GM12878 (cell line): Measurements from ENCODE around the gene NRG2. TPM values are rescaled to one million over a fixed set of nuclear protein-coding genes. Genes with fewer than 3 reads are reported as not detected.

Experiments used
- ATF3 ChIP-seq: IDR thresholded peaks from 2 replicates; pipeline ENCODE4 v1.6.1; 2011; ENCODE audit warnings: low read depth, mild to moderate bottlenecking, low read length, moderate library complexity, borderline replicate concordance; ENCODE audit errors: extremely low read depth
- BRCA1 ChIP-seq: IDR thresholded peaks from 2 replicates; pipeline ENCODE4 v1.6.1; 2011; ENCODE audit warnings: low read depth, low read length, improper control_type of control experiment
- CHD2 ChIP-seq: IDR thresholded peaks from 2 replicates; pipeline ENCODE4 v1.6.1; 2011; ENCODE audit warnings: low read depth, low read length, improper control_type of control experiment, borderline replicate concordance
- EGR1 ChIP-seq, 2 experiments: IDR thresholded peaks; 1 replicate in 1 of 2; 2 replicates in 1 of 2; pipeline ENCODE4 v1.6.1; 2011 to 2012; ENCODE audit warnings: low read depth in 2 of 2, low read length in 2 of 2, borderline replicate concordance in 1 of 2, mild to moderate bottlenecking in 1 of 2, moderate library complexity in 1 of 2
- FOXK2 ChIP-seq: fragments of 450-650 bp; IDR thresholded peaks from 2 replicates; pipeline ENCODE4 v1.6.1; 2017; ENCODE audit warnings: mild to moderate bottlenecking, moderate library complexity
- FOXM1 ChIP-seq: IDR thresholded peaks from 2 replicates; pipeline ENCODE4 v1.6.1; 2012; ENCODE audit warnings: low read depth, mild to moderate bottlenecking, inconsistent platforms, low read length, moderate library complexity
- HDGF ChIP-seq: fragments of 450-650 bp; IDR thresholded peaks from 2 replicates; pipeline ENCODE4 v1.6.1; 2016; ENCODE audit warnings: antibody characterized with exemption
- MTA3 ChIP-seq: IDR thresholded peaks from 2 replicates; pipeline ENCODE4 v1.6.1; 2012; ENCODE audit warnings: low read length, inconsistent platforms, borderline replicate concordance
- NFIC ChIP-seq: IDR thresholded peaks from 2 replicates; pipeline ENCODE4 v1.6.1; 2012; ENCODE audit warnings: low read depth, mild to moderate bottlenecking, inconsistent platforms, low read length, moderate library complexity
- RUNX3 ChIP-seq: IDR thresholded peaks from 2 replicates; pipeline ENCODE4 v1.6.1; 2012; ENCODE audit warnings: low read length, inconsistent platforms
- SUZ12 ChIP-seq: fragments of 200-600 bp; sonication (generic); IDR thresholded peaks from one replicate; pipeline ENCODE4 v1.6.1; 2018; ENCODE audit warnings: antibody characterized with exemption, mild to moderate bottlenecking; ENCODE audit not compliant: unreplicated experiment
- YBX1 ChIP-seq: fragments of 450-650 bp; IDR thresholded peaks from 2 replicates; pipeline ENCODE4 v1.6.1; 2016; ENCODE audit warnings: antibody characterized with exemption
- ZNF592 ChIP-seq: fragments of 450-650 bp; IDR thresholded peaks from 2 replicates; pipeline ENCODE4 v1.6.1; 2017; ENCODE audit warnings: mild to moderate bottlenecking, moderate library complexity
- polyA plus RNA-seq, 11 experiments: library from polyadenylated mRNA; depleted of rRNA in 4 of 11; unstranded in 6 of 11; stranded (reverse) in 5 of 11; fragments of >200 nt; fragmentation: Nextera tagmentation in 4 of 11; fragmentation: Illumina TruSeq in 1 of 11; extraction: Ambion mirVana in 4 of 11; extraction: Trizol in 1 of 11; gene quantifications; 1 replicate in 1 of 11; 2 replicates in 10 of 11; pipeline versions ENCODE4 v1.2.1 to v1.2.3, GENCODE V29; 2011 to 2016; ENCODE audit warnings: inconsistent platforms in 2 of 11, missing spikeins in 2 of 11, low read depth in 1 of 11
- total RNA-seq, 4 experiments: library from RNA; depleted of rRNA in 3 of 4; stranded (reverse); fragments of >200 nt in 3 of 4; fragmentation: Illumina TruSeq in 1 of 4; extraction: Trizol in 1 of 4; gene quantifications; 2 replicates each; pipeline versions ENCODE4 v1.2.1 to v1.2.3, GENCODE V29; 2013 to 2021
- TF ChIP-seq, protein P1 (sequence below): IDR thresholded peaks from 2 replicates; pipeline ENCODE4 v1.6.1; 2011; ENCODE audit warnings: borderline replicate concordance, low read depth, mild to moderate bottlenecking, moderate library complexity, low read length; ENCODE audit not compliant: insufficient read depth, poor library complexity, severe bottlenecking
- TF ChIP-seq, protein P2 (sequence below): fragments of 450-650 bp; IDR thresholded peaks from 2 replicates; pipeline ENCODE4 v1.6.1; 2017; ENCODE audit warnings: mild to moderate bottlenecking, low read depth, inconsistent platforms; ENCODE audit not compliant: poor library complexity, severe bottlenecking
- TF ChIP-seq, protein P3 (sequence below): fragments of 450-650 bp; formaldehyde crosslinking; IDR thresholded peaks from 2 replicates; pipeline ENCODE4 v1.4.0; 2020; ENCODE audit warnings: mild to moderate bottlenecking, moderate library complexity

The NRG2 gene
- total and polyA plus RNA-seq, 10 of the 15 experiments (the other 5 are each of a cell fraction or from before 2014, with no cell fraction given), result 0.10 to 21.7 (median 9.6) TPM

DNA sequence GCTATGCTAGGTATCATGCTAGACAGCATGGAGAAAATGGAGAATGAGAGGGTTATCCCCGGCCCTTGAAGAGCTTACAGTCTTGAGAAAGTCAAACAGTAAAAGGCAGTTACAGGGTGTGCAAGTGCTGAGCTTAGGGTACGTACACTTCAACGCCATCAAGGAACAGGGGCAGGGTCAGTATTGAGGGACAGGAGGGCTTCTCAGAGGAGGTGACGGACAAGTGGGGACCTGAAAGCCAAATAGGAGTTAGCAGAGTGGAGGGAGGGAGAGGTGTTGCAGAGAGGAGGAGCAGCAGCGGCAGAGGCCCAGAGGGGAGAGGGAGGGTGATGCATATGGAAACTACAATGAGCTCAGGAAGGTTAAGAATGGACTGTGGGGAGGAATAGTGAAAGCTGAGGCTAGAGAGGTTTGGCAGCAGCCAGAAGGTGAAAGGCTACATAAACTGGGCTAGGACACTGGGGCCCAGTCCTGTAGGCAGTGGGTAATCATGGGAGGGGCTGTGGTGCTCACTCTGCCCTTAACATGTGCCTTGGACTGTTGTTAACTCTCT, 88.0 kb downstream of the NRG2 start (continued):
- no peak for TF ChIP-seq BRCA1
- TF ChIP-seq NFIC, result 0 out of 2 replicates have a peak, but pooled peaks have one; percentile 34
- 0 out of 3 replicates have a peak, but pooled peaks of 1 of the 2 experiments have one; percentile 11 for TF ChIP-seq EGR1 (IDR thresholded peaks at IDR 0.05; ENCODE audit: borderline replicate concordance in 1 of 2, low read depth in 2 of 2, low read length in 2 of 2)
- no peak for TF ChIP-seq MTA3
- TF ChIP-seq FOXK2, result no peak
- TF ChIP-seq RUNX3, result peak; percentile 73
- TF ChIP-seq YBX1, result no peak
- TF ChIP-seq, protein P1, sequence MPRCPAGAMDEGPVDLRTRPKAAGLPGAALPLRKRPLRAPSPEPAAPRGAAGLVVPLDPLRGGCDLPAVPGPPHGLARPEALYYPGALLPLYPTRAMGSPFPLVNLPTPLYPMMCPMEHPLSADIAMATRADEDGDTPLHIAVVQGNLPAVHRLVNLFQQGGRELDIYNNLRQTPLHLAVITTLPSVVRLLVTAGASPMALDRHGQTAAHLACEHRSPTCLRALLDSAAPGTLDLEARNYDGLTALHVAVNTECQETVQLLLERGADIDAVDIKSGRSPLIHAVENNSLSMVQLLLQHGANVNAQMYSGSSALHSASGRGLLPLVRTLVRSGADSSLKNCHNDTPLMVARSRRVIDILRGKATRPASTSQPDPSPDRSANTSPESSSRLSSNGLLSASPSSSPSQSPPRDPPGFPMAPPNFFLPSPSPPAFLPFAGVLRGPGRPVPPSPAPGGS, result no peak
- TF ChIP-seq, protein P2, sequence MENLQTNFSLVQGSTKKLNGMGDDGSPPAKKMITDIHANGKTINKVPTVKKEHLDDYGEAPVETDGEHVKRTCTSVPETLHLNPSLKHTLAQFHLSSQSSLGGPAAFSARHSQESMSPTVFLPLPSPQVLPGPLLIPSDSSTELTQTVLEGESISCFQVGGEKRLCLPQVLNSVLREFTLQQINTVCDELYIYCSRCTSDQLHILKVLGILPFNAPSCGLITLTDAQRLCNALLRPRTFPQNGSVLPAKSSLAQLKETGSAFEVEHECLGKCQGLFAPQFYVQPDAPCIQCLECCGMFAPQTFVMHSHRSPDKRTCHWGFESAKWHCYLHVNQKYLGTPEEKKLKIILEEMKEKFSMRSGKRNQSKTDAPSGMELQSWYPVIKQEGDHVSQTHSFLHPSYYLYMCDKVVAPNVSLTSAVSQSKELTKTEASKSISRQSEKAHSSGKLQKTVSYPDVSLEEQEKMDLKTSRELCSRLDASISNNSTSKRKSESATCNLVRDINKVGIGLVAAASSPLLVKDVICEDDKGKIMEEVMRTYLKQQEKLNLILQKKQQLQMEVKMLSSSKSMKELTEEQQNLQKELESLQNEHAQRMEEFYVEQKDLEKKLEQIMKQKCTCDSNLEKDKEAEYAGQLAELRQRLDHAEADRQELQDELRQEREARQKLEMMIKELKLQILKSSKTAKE, result no peak
- no peak for TF ChIP-seq ATF3
- no peak for TF ChIP-seq CHD2
- TF ChIP-seq SUZ12, result no peak
- no peak for TF ChIP-seq ZNF592
- TF ChIP-seq FOXM1, result no peak
- TF ChIP-seq, protein P3, sequence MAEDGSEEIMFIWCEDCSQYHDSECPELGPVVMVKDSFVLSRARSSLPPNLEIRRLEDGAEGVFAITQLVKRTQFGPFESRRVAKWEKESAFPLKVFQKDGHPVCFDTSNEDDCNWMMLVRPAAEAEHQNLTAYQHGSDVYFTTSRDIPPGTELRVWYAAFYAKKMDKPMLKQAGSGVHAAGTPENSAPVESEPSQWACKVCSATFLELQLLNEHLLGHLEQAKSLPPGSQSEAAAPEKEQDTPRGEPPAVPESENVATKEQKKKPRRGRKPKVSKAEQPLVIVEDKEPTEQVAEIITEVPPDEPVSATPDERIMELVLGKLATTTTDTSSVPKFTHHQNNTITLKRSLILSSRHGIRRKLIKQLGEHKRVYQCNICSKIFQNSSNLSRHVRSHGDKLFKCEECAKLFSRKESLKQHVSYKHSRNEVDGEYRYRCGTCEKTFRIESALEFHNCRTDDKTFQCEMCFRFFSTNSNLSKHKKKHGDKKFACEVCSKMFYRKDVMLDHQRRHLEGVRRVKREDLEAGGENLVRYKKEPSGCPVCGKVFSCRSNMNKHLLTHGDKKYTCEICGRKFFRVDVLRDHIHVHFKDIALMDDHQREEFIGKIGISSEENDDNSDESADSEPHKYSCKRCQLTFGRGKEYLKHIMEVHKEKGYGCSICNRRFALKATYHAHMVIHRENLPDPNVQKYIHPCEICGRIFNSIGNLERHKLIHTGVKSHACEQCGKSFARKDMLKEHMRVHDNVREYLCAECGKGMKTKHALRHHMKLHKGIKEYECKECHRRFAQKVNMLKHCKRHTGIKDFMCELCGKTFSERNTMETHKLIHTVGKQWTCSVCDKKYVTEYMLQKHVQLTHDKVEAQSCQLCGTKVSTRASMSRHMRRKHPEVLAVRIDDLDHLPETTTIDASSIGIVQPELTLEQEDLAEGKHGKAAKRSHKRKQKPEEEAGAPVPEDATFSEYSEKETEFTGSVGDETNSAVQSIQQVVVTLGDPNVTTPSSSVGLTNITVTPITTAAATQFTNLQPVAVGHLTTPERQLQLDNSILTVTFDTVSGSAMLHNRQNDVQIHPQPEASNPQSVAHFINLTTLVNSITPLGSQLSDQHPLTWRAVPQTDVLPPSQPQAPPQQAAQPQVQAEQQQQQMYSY, result no peak
- TF ChIP-seq HDGF, result 0 out of 2 replicates have a peak, but pooled peaks have one; percentile 27
